IMR-90 (cell line): ENCODE results near the gene SEMA4D. TPM values are rescaled to one million over a fixed set of nuclear protein-coding genes. Genes with fewer than 3 reads are reported as not detected.

Source experiments
- ATAC-seq: fragments of 200-7000 bp; cut with Tn5 transposase; 2 replicates; pipeline ENCODE4 v1.9.1; 2020; ENCODE audit warnings: low read depth, mild to moderate bottlenecking, moderate library complexity
- BruUV-seq: library from RNA; stranded (reverse); fragments of 400-500 nt; replicated peaks from 2 replicates; lab custom pipeline; 2021; lab: Mats Ljungman, UMichigan
- CTCF ChIA-PET: fragments of 300-600 bp; formaldehyde crosslinking; extraction: SDS; loops from one replicate; lab custom pipeline; 2021; ENCODE audit warnings: antibody characterized with exemption; lab: Yijun Ruan, JAX
- POLR2A ChIA-PET: fragments of 300-600 bp; sonication (Branson Sonifier 250); formaldehyde crosslinking; loops from one replicate; lab custom pipeline; 2022; ENCODE audit warnings: antibody characterized with exemption; ENCODE audit not compliant: unreplicated experiment; lab: Charles Lee
- DNase-seq: peaks from one replicate; pipeline ENCODE4 v3.0.0; 2013
- H2AFZ ChIP-seq: replicated peaks from 2 replicates; pipeline ENCODE3; 2013; ENCODE audit warnings: low read length, mild to moderate bottlenecking; ENCODE audit not compliant: poor library complexity
- H2AK5ac ChIP-seq: 2 replicates; pipeline ENCODE4 v1.6.1; 2013; ENCODE audit warnings: low read depth, low read length, inconsistent platforms
- H2AK9ac ChIP-seq: replicated peaks from 2 replicates; pipeline ENCODE3; 2013; ENCODE audit warnings: mild to moderate bottlenecking, low read depth, low read length, moderate library complexity; ENCODE audit not compliant: poor library complexity
- H2BK120ac ChIP-seq: 2 replicates; pipeline ENCODE4 v1.6.1; 2013; ENCODE audit warnings: low read depth, low read length, inconsistent platforms
- H2BK15ac ChIP-seq: 3 replicates; pipeline ENCODE4 v1.6.1; 2013; ENCODE audit warnings: low read depth, low read length, inconsistent platforms
- H2BK20ac ChIP-seq: 2 replicates; pipeline ENCODE4 v1.6.1; 2013; ENCODE audit warnings: low read depth, mild to moderate bottlenecking, inconsistent platforms, low read length, moderate library complexity
- H2BK5ac ChIP-seq: 2 replicates; pipeline ENCODE4 v1.6.1; 2013; ENCODE audit warnings: mild to moderate bottlenecking, low read depth, low read length, inconsistent platforms; ENCODE audit not compliant: poor library complexity, severe bottlenecking
- H3K14ac ChIP-seq: replicated peaks from 2 replicates; pipeline ENCODE4 v1.6.1; 2013; ENCODE audit warnings: low read depth, low read length, inconsistent platforms
- H3K18ac ChIP-seq: 2 replicates; pipeline ENCODE4 v1.6.1; 2013; ENCODE audit warnings: low read depth, low read length, control low read depth
- H3K23ac ChIP-seq: 2 replicates; pipeline ENCODE4 v1.6.1; 2013; ENCODE audit warnings: low read depth, low read length, inconsistent platforms
- H3K27ac ChIP-seq: 2 replicates; pipeline ENCODE4 v1.5.1; 2013; ENCODE audit warnings: mild to moderate bottlenecking, control low read depth, low read length; ENCODE audit not compliant: insufficient read depth
- H3K27me3 ChIP-seq: 2 replicates; pipeline ENCODE4 v1.6.1; 2013; ENCODE audit warnings: low read length; ENCODE audit not compliant: control insufficient read depth, insufficient read depth
- H3K36me3 ChIP-seq: 2 replicates; pipeline ENCODE4 v1.6.1; 2013; ENCODE audit warnings: low read length, mixed read lengths; ENCODE audit not compliant: control insufficient read depth, insufficient read depth
- H3K4ac ChIP-seq: 2 replicates; pipeline ENCODE4 v1.6.1; 2013; ENCODE audit warnings: low read depth, low read length, inconsistent platforms
- H3K4me1 ChIP-seq: 2 replicates; pipeline ENCODE4 v1.6.1; 2013; ENCODE audit warnings: low read length, mixed read lengths; ENCODE audit not compliant: control insufficient read depth, insufficient read depth
- H3K4me2 ChIP-seq: 2 replicates; pipeline ENCODE4 v1.6.1; 2013; ENCODE audit warnings: low read depth, mild to moderate bottlenecking, control low read depth, low read length, moderate library complexity
- H3K4me3 ChIP-seq: 2 replicates; pipeline ENCODE4 v1.5.1; 2013; ENCODE audit warnings: low read depth, mild to moderate bottlenecking, control low read depth, low read length, moderate library complexity; ENCODE audit not compliant: insufficient read depth
- H3K56ac ChIP-seq: 2 replicates; pipeline ENCODE4 v1.6.1; 2013; ENCODE audit warnings: low read length, inconsistent platforms; ENCODE audit not compliant: insufficient read depth; ENCODE audit errors: extremely low read depth
- H3K79me1 ChIP-seq, 2 experiments: 2 replicates each; pipeline ENCODE4 v1.6.1; 2013; ENCODE audit warnings: low read length in 2 of 2, inconsistent platforms in 1 of 2, low read depth in 1 of 2
- H3K9ac ChIP-seq: 2 replicates; pipeline ENCODE4 v1.6.1; 2013; ENCODE audit warnings: low read depth, low read length, control low read depth
- H3K9me1 ChIP-seq: 2 replicates; pipeline ENCODE4 v1.6.1; 2013; ENCODE audit warnings: low read length, inconsistent platforms; ENCODE audit not compliant: insufficient read depth
- H3K9me3 ChIP-seq: 2 replicates; pipeline ENCODE4 v1.6.1; 2013; ENCODE audit warnings: low read length; ENCODE audit not compliant: control insufficient read depth, insufficient read depth
- H4K20me1 ChIP-seq: 2 replicates; pipeline ENCODE4 v1.6.1; 2013; ENCODE audit warnings: low read length, inconsistent platforms; ENCODE audit not compliant: insufficient read depth
- H4K5ac ChIP-seq: 2 replicates; pipeline ENCODE4 v1.6.1; 2013; ENCODE audit warnings: mild to moderate bottlenecking, low read depth, low read length, control low read depth
- H4K8ac ChIP-seq, 2 experiments: 2 replicates each; pipeline ENCODE4 v1.6.1; 2013; ENCODE audit warnings: low read depth in 2 of 2, low read length in 2 of 2, control low read depth in 1 of 2, inconsistent platforms in 1 of 2
- H4K91ac ChIP-seq: 2 replicates; pipeline ENCODE4 v1.6.1; 2013; ENCODE audit warnings: low read depth, low read length, inconsistent platforms; ENCODE audit not compliant: insufficient read depth
- CHD1 ChIP-seq: IDR thresholded peaks from 2 replicates; pipeline ENCODE4 v1.6.1; 2012; ENCODE audit warnings: low read depth, low read length, improper control_type of control experiment
- RFX5 ChIP-seq: IDR thresholded peaks from 2 replicates; pipeline ENCODE4 v1.8.0; 2012; ENCODE audit warnings: low read depth, mild to moderate bottlenecking, low read length, moderate library complexity
- WGBS, 2 experiments: methylation state at CpG; one replicate each; pipeline versions ENCODE4 v1.1.5 to v1.1.7; 2013; ENCODE audit warnings: missing lambda C conversion rate in 2 of 2; ENCODE audit not compliant: insufficient read length in 1 of 2; ENCODE audit errors: extremely low coverage in 2 of 2; 5-methylcytosine and 5-hydroxymethylcytosine counted together
- dilution Hi-C: fragments of 300-500 bp; cut with HindIII; formaldehyde crosslinking; loops from one replicate; pipeline ENCODE4 v1.14.3; 2018; ENCODE audit warnings: low sequenced_read_pairs; ENCODE audit not compliant: unreplicated experiment
- in situ Hi-C: fragments of 300-500 bp; cut with MboI; formaldehyde crosslinking; loops from 3 replicates; pipeline ENCODE4 v1.14.3; 2019; ENCODE audit warnings: low sequenced_read_pairs, inconsistent platforms, mixed read lengths
- intact Hi-C: fragments of 100-400 bp; cut with micrococcal nuclease; formaldehyde crosslinking; loops from 2 replicates; pipeline ENCODE4 v1.10.0; 2022
- polyA plus RNA-seq, 3 experiments: library from polyadenylated mRNA; depleted of rRNA; stranded (reverse); fragments of >200 nt; gene quantifications; 2 replicates each; pipeline ENCODE4 v1.2.3, GENCODE V29; 2012; ENCODE audit warnings: low replicate concordance in 1 of 3
- total RNA-seq: library from RNA; depleted of rRNA; stranded (reverse); fragments of >200 nt; gene quantifications from 2 replicates; pipeline ENCODE4 v1.2.3, GENCODE V29; 2012

SEMA4D gene
- total and polyA plus RNA-seq, 2 of the 4 experiments (the other 2 are of a cell fraction) = 0.90 to 1.5 TPM

- H3K9me3 ChIP-seq = no peaks in the 10 kb centered on the region
- no peak overlapping the region for H3K56ac ChIP-seq
- H2BK15ac ChIP-seq = no peak overlapping the region
- no peaks in the 10 kb centered on the region for H3K4me1 ChIP-seq
- H2BK5ac ChIP-seq = no peak overlapping the region
- no peaks in the 10 kb centered on the region for H4K20me1 ChIP-seq
- in situ Hi-C loops (no loop called here), intact Hi-C loops (no loop called here), dilution Hi-C loops (no loop called here)
- H4K91ac ChIP-seq = no peak overlapping the region
- H3K9me1 ChIP-seq = no peaks in the 10 kb centered on the region
- no peak overlapping the region for H3K9ac ChIP-seq
- no peak for TF ChIP-seq RFX5
- no peak for TF ChIP-seq CHD1
- H3K36me3 ChIP-seq = peaks cover 10% of the 10 kb centered on the region
- H3K4ac ChIP-seq = no peak overlapping the region
- no peaks in the 10 kb centered on the region for H3K27me3 ChIP-seq
- ChIA-PET POLR2A (no interaction called here), CTCF (no interaction called here)
- no peak overlapping the region for H2AK5ac ChIP-seq
- no peak for ATAC-seq
- no TSS peak for BruUV-seq
- no peak overlapping the region for H3K4me2 ChIP-seq
- no peak overlapping the region for H3K27ac ChIP-seq
- H3K79me1 ChIP-seq = no peaks in the 10 kb centered on the region
- H3K4me3 ChIP-seq = no peak overlapping the region
- WGBS, 2 experiments = no CpG with 5 or more reads among the region's 7 CpGs
- no peak overlapping the region for H3K18ac ChIP-seq
- no peak overlapping the region for H2AK9ac ChIP-seq
- no peak overlapping the region for H3K23ac ChIP-seq
- H4K8ac ChIP-seq = no peak overlapping the region
- H2BK120ac ChIP-seq = no peak overlapping the region
- H4K5ac ChIP-seq = no peak overlapping the region
- no peak overlapping the region for H2AFZ ChIP-seq
- H2BK20ac ChIP-seq = no peak overlapping the region
- H3K14ac ChIP-seq = no peak overlapping the region
- DNase-seq = no peak
Measured at GRCh38 chr9:89452561-89452960, 45.4 kb downstream of the SEMA4D start.
